A549 (cell line): ENCODE measurements around the gene SLC26A4. TPM values are rescaled to one million over a fixed set of nuclear protein-coding genes. Genes with fewer than 3 reads are reported as not detected.

ENCODE experiments used
- ATAC-seq, 2 experiments: fragments of 200-7000 bp in 1 of 2; fragments of >200 bp in 1 of 2; cut with Nextera tagmentation in 1 of 2; cut with Tn5 transposase in 1 of 2; 3 replicates each; pipeline versions ENCODE4 v1.8.0 to v1.9.1; 2018 to 2020; ENCODE audit warnings: mild to moderate bottlenecking in 1 of 2, moderate library complexity in 1 of 2
- CTCF ChIA-PET: fragments of 300-600 bp; sonication (Branson Sonifier 250); formaldehyde crosslinking; extraction: SDS; loops from one replicate; lab custom pipeline; 2021; ENCODE audit warnings: antibody characterized with exemption, inconsistent platforms; lab: Yijun Ruan, JAX
- POLR2A ChIA-PET: fragments of 350-600 bp; formaldehyde crosslinking; extraction: SDS; loops from one replicate; lab custom pipeline; 2021; ENCODE audit warnings: antibody characterized with exemption, inconsistent platforms; lab: Yijun Ruan, JAX
- DNase-seq, 2 experiments: peaks; one replicate each; pipeline versions ENCODE4 v3.0.0 to v3.0.0-alpha.2; 2011 to 2016; ENCODE audit warnings: low read depth in 1 of 2, low spot score in 1 of 2
- FAIRE-seq: peaks from 2 replicates; lab custom pipeline; 2011; peaks lifted over from hg19 to GRCh38; lab: Jason Lieb, UNC
- H3K27ac ChIP-seq, 2 experiments: fragments of >200 bp; sonication (Bioruptor Twin); formaldehyde crosslinking; 3 replicates each; pipeline ENCODE4 v1.5.1; 2016 to 2017
- H3K4me1 ChIP-seq: fragments of >200 bp; sonication (Bioruptor Twin); formaldehyde crosslinking; 3 replicates; pipeline ENCODE4 v1.6.1; 2016
- H3K4me2 ChIP-seq: fragments of >200 bp; sonication (Bioruptor Twin); formaldehyde crosslinking; 3 replicates; pipeline ENCODE4 v1.6.1; 2016
- H3K4me3 ChIP-seq: fragments of >200 bp; sonication (Bioruptor Twin); formaldehyde crosslinking; 3 replicates; pipeline ENCODE4 v1.5.1; 2016
- H3K9me3 ChIP-seq: fragments of >200 bp; sonication (Bioruptor Twin); formaldehyde crosslinking; 3 replicates; pipeline ENCODE4 v1.6.1; 2016
- BHLHE40 ChIP-seq: IDR thresholded peaks from 2 replicates; pipeline ENCODE4 v1.6.1; 2012; ENCODE audit warnings: low read depth, low read length, inconsistent platforms
- GATA3 ChIP-seq: IDR thresholded peaks from 2 replicates; pipeline ENCODE4 v1.6.1; 2012; ENCODE audit warnings: borderline replicate concordance
- HEYL ChIP-seq: fragments of 250-450 bp; sonication (Bioruptor Pico); IDR thresholded peaks from 2 replicates; pipeline ENCODE4 v1.8.0; 2021; ENCODE audit warnings: mild to moderate bottlenecking, moderate library complexity
- HOXB13 ChIP-seq: fragments of 250-450 bp; sonication (Bioruptor Pico); IDR thresholded peaks from 2 replicates; pipeline ENCODE4 v1.5.0; 2020; ENCODE audit warnings: low read depth, mild to moderate bottlenecking, moderate library complexity
- HOXB5 ChIP-seq: fragments of 250-450 bp; sonication (Bioruptor Pico); IDR thresholded peaks from 2 replicates; pipeline ENCODE4 v1.5.0; 2020; ENCODE audit warnings: mild to moderate bottlenecking, moderate library complexity
- JUN ChIP-seq, 2 experiments: fragments of >200 bp; sonication (Bioruptor Twin); formaldehyde crosslinking; IDR thresholded peaks; 2 replicates in 1 of 2; 3 replicates in 1 of 2; pipeline ENCODE4 v1.6.1; 2016 to 2017
- KDM1A ChIP-seq: fragments of 200-600 bp; sonication (generic); IDR thresholded peaks from 2 replicates; pipeline ENCODE4 v1.6.1; 2016; ENCODE audit warnings: low read depth, mild to moderate bottlenecking
- KDM5A ChIP-seq: fragments of 200-600 bp; sonication (generic); IDR thresholded peaks from 2 replicates; pipeline ENCODE4 v1.6.1; 2016; ENCODE audit warnings: antibody characterized with exemption, mild to moderate bottlenecking
- MAZ ChIP-seq: fragments of 150-350 bp; IDR thresholded peaks from 2 replicates; pipeline ENCODE4 v1.6.1; 2014; ENCODE audit warnings: antibody characterized with exemption, low read depth, low read length, borderline replicate concordance
- NPAS2 ChIP-seq: fragments of 250-450 bp; sonication (Bioruptor Pico); IDR thresholded peaks from 2 replicates; pipeline ENCODE4 v1.8.0; 2022; ENCODE audit warnings: mild to moderate bottlenecking, moderate library complexity, borderline replicate concordance
- NR3C1 ChIP-seq: fragments of >200 bp; sonication (Bioruptor Twin); formaldehyde crosslinking; IDR thresholded peaks from 3 replicates; pipeline ENCODE4 v1.6.1; 2017
- PHF8 ChIP-seq: fragments of 200-600 bp; sonication (generic); IDR thresholded peaks from 2 replicates; pipeline ENCODE4 v1.6.1; 2016; ENCODE audit warnings: low read depth, mild to moderate bottlenecking, antibody characterized with exemption, moderate library complexity, borderline replicate concordance
- POLR2AphosphoS2 ChIP-seq: conservative IDR thresholded peaks from 2 replicates; pipeline ENCODE4 v1.6.1; 2012; ENCODE audit warnings: low read length, improper control_type of control experiment, inconsistent platforms
- RAD21 ChIP-seq, 2 experiments: fragments of >200 bp in 1 of 2; sonication (Bioruptor Twin) in 1 of 2; formaldehyde crosslinking in 1 of 2; IDR thresholded peaks in 1 of 2; conservative IDR thresholded peaks in 1 of 2; 2 replicates in 1 of 2; 3 replicates in 1 of 2; pipeline ENCODE4 v1.6.1; 2012 to 2018; ENCODE audit warnings: inconsistent platforms in 1 of 2
- RARB ChIP-seq: fragments of 250-450 bp; sonication (Bioruptor Pico); IDR thresholded peaks from 2 replicates; pipeline ENCODE4 v1.8.0; 2021; ENCODE audit warnings: mild to moderate bottlenecking, moderate library complexity
- RNF2 ChIP-seq: fragments of 200-600 bp; sonication (generic); IDR thresholded peaks from 2 replicates; pipeline ENCODE4 v1.6.1; 2016; ENCODE audit warnings: low read depth, mild to moderate bottlenecking, antibody characterized with exemption, moderate library complexity, borderline replicate concordance
- SREBF2 ChIP-seq: fragments of 450-650 bp; IDR thresholded peaks from 2 replicates; pipeline ENCODE4 v1.6.1; 2014; ENCODE audit warnings: mild to moderate bottlenecking, moderate library complexity
- TFCP2L1 ChIP-seq: fragments of 250-450 bp; sonication (Bioruptor Pico); IDR thresholded peaks from 2 replicates; pipeline ENCODE4 v1.5.0; 2021; ENCODE audit warnings: mild to moderate bottlenecking
- ZFP36 ChIP-seq: fragments of 450-650 bp; IDR thresholded peaks from 2 replicates; pipeline ENCODE4 v1.6.1; 2014; ENCODE audit warnings: borderline replicate concordance; ENCODE audit not compliant: partially characterized antibody
- WGBS: methylation state at CpG from one replicate; pipeline ENCODE4 v1.1.6; 2017; ENCODE audit errors: missing lambda C conversion rate; 5-methylcytosine and 5-hydroxymethylcytosine counted together
- polyA plus RNA-seq, 4 experiments: library from polyadenylated mRNA; depleted of rRNA in 3 of 4; stranded (reverse); fragments of >200 nt; fragmentation: RNase III in 1 of 4; extraction: RNeasy Plus Mini Kit Qiagen cat#74134 plus additional on column Dnase treatment in 1 of 4; gene quantifications; 2 replicates in 3 of 4; 3 replicates in 1 of 4; pipeline ENCODE4 v1.2.3, GENCODE V29; 2011 to 2017
- TF ChIP-seq, protein P1 (sequence below): fragments of 450-650 bp; IDR thresholded peaks from 2 replicates; pipeline ENCODE4 v1.6.1; 2014; ENCODE audit warnings: antibody characterized with exemption
- TF ChIP-seq, protein P2 (sequence below): fragments of >200 bp; sonication (Bioruptor Twin); formaldehyde crosslinking; IDR thresholded peaks from 3 replicates; pipeline ENCODE4 v1.6.1; 2016
- TF ChIP-seq, protein P3 (sequence below): fragments of 200-600 bp; sonication (generic); IDR thresholded peaks from 2 replicates; pipeline ENCODE4 v1.6.1; 2016; ENCODE audit warnings: antibody characterized with exemption, mild to moderate bottlenecking, moderate library complexity

Gene SLC26A4
- polyA plus RNA-seq, 2 of the 4 experiments (the other 2 are of a cell fraction): 0.21 to 0.43 TPM

DNA sequence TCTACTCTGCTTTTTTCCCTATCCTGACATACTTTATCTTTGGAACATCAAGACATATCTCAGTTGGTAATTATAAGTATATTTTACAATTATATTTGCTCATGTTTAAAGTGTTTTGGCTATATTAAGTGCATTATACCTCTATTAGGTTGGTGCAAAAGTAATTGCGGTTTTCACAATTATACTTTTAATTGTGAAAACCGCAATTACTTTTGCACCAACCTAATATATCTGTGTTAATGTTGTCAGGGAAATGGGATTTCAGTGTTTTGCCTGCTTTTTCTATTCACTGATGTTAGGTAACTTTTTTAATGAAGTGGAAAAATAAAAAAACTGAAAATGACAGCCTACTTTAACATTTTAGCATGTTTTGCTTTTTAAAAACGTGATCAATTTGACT lies 11.6 kb downstream of the SLC26A4 start:
- DNase-seq: no peak
- Histone ChIP-seq H3K27ac (no peak overlapping the region), H3K9me3 (no peaks in the 10 kb centered on the region)
- no peak for FAIRE-seq
- no peak for TF ChIP-seq MAZ
- TF ChIP-seq, all 56 proteins: peak for 0
- no peak overlapping the region for H3K4me3 ChIP-seq
- POLR2A ChIA-PET: no interaction called here
- no peaks in the 10 kb centered on the region for H3K4me1 ChIP-seq
- ATAC-seq: no peak
- WGBS: 53% methylated on average over 3 of the region's 3 CpGs
- H3K4me2 ChIP-seq: no peak overlapping the region
- CTCF ChIA-PET: no interaction called here

DNA sequence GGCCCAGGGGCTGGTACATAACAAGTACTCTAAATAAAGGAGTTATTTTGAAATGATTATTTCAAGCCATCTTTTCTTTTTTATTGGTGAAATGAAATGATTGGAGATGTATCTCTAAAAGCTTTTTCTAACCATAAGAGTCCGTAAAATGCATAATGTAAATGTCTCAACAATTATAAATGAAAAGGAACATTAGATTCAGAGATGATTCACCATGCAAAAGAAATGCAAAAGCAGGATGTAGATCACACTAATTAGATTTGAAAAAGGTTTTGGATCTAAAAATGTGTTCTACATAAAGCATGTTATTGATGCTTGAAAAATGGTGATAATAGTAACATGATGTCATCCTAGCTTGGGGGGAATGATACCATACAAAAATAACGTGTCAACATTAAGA lies 15.6 kb downstream of the SLC26A4 start:
- 24% methylated on average over 2 of the region's 2 CpGs for WGBS
- POLR2A ChIA-PET: no interaction called here
- ATAC-seq: no peak

DNA sequence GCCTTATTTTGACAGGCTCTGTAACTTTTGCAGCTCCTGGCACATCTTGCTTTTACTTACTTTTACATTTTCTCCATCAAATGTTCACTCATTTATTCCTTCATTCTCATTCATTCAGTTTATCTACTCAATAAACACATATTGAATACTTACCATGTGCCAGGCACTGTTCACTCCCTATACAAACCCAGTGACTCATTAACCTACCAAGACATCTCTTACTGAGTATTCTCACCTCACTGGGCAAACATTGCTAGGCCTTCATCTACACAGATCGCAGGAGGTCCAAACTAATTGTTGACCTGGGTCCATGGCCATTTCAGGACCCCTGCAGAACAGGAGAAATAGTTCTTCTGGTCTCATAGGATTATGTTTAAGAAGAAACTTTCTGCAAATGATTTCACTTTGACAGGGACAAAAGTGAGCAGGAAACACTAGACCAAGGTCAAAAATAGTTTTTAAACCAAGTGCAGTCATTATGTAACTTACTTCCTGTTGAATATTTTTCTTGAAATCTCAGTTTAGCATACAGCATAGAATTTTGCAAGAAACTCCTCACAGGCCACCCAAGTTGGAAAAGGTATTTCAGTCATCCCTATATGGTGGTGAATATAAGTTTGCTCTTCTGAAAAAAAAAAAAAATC lies 17.6 kb downstream of the SLC26A4 start:
- no peaks in the 10 kb centered on the region for H3K4me1 ChIP-seq
- ChIA-PET CTCF (no interaction called here), POLR2A (no interaction called here)
- WGBS: 82% methylated on average over 1 of the region's 1 CpG
- ATAC-seq (no peak), FAIRE-seq (no peak), DNase-seq (no peak)
- H3K9me3 ChIP-seq: no peaks in the 10 kb centered on the region
- no peak overlapping the region for H3K4me3 ChIP-seq
- no peak overlapping the region for H3K4me2 ChIP-seq
- TF ChIP-seq KDM1A: no peak
- no peak for TF ChIP-seq GATA3
- no peak for TF ChIP-seq ZFP36
- TF ChIP-seq SREBF2: no peak
- TF ChIP-seq, protein P1, sequence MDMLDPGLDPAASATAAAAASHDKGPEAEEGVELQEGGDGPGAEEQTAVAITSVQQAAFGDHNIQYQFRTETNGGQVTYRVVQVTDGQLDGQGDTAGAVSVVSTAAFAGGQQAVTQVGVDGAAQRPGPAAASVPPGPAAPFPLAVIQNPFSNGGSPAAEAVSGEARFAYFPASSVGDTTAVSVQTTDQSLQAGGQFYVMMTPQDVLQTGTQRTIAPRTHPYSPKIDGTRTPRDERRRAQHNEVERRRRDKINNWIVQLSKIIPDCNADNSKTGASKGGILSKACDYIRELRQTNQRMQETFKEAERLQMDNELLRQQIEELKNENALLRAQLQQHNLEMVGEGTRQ: no peak
- H3K27ac ChIP-seq: no peak overlapping the region

More for the DNA sequence above, 15.6 kb downstream of the SLC26A4 start:
- no peak overlapping the region for H3K4me2 ChIP-seq
- H3K9me3 ChIP-seq: no peaks in the 10 kb centered on the region
- H3K4me1 ChIP-seq: no peaks in the 10 kb centered on the region
- no peak overlapping the region for H3K4me3 ChIP-seq
- no peak overlapping the region for H3K27ac ChIP-seq
- FAIRE-seq: no peak
- no peak for DNase-seq
- CTCF ChIA-PET: interaction anchor here (0.9 to 1.0 kb wide), 2 partner anchors 20 to 550 kb away, joined by 3 read pairs; no protein-coding TSS in a partner anchor
- no peak for TF ChIP-seq HOXB5 (CRISPR knock-in tag)
- no peak for TF ChIP-seq HOXB13
- TF ChIP-seq NR3C1: no peak
- TF ChIP-seq, protein P2, sequence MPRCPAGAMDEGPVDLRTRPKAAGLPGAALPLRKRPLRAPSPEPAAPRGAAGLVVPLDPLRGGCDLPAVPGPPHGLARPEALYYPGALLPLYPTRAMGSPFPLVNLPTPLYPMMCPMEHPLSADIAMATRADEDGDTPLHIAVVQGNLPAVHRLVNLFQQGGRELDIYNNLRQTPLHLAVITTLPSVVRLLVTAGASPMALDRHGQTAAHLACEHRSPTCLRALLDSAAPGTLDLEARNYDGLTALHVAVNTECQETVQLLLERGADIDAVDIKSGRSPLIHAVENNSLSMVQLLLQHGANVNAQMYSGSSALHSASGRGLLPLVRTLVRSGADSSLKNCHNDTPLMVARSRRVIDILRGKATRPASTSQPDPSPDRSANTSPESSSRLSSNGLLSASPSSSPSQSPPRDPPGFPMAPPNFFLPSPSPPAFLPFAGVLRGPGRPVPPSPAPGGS: no peak
- TF ChIP-seq POLR2AphosphoS2: no peak

DNA sequence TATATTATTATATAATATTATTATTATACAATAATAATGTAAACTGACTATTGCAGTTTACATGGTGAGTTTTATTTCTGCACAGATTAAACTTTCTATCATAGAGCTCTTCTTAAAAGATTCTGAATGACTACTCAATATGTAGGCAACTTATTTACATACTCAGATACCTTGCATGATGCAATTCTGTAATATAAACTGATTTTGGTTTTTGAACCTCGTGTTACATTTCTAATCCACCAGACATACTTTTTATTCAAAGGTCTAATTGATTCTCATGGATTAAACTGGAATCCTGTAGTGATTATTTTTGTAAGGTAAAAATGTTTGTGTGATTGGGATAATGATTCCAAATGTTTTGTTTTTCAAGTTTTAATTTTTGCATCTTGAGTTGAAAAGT lies 19.9 kb downstream of the SLC26A4 start:
- Histone ChIP-seq H3K4me2 (no peak overlapping the region), H3K4me3 (no peak overlapping the region), H3K9me3 (no peaks in the 10 kb centered on the region), H3K4me1 (no peaks in the 10 kb centered on the region), H3K27ac (no peak overlapping the region)
- FAIRE-seq: no peak
- no peak for ATAC-seq
- 4% methylated on average over 1 of the region's 1 CpG for WGBS
- TF ChIP-seq BHLHE40: no peak
- no peak for TF ChIP-seq RNF2
- TF ChIP-seq, protein P3, sequence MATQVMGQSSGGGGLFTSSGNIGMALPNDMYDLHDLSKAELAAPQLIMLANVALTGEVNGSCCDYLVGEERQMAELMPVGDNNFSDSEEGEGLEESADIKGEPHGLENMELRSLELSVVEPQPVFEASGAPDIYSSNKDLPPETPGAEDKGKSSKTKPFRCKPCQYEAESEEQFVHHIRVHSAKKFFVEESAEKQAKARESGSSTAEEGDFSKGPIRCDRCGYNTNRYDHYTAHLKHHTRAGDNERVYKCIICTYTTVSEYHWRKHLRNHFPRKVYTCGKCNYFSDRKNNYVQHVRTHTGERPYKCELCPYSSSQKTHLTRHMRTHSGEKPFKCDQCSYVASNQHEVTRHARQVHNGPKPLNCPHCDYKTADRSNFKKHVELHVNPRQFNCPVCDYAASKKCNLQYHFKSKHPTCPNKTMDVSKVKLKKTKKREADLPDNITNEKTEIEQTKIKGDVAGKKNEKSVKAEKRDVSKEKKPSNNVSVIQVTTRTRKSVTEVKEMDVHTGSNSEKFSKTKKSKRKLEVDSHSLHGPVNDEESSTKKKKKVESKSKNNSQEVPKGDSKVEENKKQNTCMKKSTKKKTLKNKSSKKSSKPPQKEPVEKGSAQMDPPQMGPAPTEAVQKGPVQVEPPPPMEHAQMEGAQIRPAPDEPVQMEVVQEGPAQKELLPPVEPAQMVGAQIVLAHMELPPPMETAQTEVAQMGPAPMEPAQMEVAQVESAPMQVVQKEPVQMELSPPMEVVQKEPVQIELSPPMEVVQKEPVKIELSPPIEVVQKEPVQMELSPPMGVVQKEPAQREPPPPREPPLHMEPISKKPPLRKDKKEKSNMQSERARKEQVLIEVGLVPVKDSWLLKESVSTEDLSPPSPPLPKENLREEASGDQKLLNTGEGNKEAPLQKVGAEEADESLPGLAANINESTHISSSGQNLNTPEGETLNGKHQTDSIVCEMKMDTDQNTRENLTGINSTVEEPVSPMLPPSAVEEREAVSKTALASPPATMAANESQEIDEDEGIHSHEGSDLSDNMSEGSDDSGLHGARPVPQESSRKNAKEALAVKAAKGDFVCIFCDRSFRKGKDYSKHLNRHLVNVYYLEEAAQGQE: no peak
- no peak for TF ChIP-seq JUN (IDR thresholded peaks at IDR 0.05)
- TF ChIP-seq RARB (CRISPR knock-in tag): no peak
- TF ChIP-seq, protein P2: no peak
- no peak for TF ChIP-seq PHF8
- no peak for TF ChIP-seq TFCP2L1
- no peak for TF ChIP-seq HEYL
- no peak for TF ChIP-seq NPAS2 (CRISPR knock-in tag)
- no peak for TF ChIP-seq KDM5A
- no peak for TF ChIP-seq RAD21 (conservative IDR thresholded peaks at IDR 0.05 in 1 of 2, IDR thresholded peaks at IDR 0.05 in 1 of 2)
- DNase-seq: no peak
- ChIA-PET CTCF (interaction anchor here (1.1 kb wide), 1 partner anchor 18 kb away, joined by 3 read pairs; no protein-coding TSS in a partner anchor), POLR2A (no interaction called here)
